ENCODE results near the gene LBP. TPM values are rescaled to one million over a fixed set of nuclear protein-coding genes. Genes with fewer than 3 reads are reported as not detected.

The LBP gene
- total RNA-seq, 1 experiment from 2014 or later = 0.15 TPM

- CTCF ChIA-PET = no interaction called here
- no peak overlapping the region for H3K27ac ChIP-seq (ENCODE audit: low read length)
Measured at GRCh38 chr20:38345643-38346042, 639 bp upstream of the LBP start.

GRCh38 chr20:38346741-38347140 is 459 bp downstream of the LBP start:
- Histone ChIP-seq H3K27me3 (ENCODE audit: control insufficient read depth, insufficient read depth, low read length) (no peaks in the 10 kb centered on the region), H3K9me3 (ENCODE audit: control insufficient read depth, insufficient read depth, low read depth, low read length) (no peaks in the 10 kb centered on the region), H3K36me3 (ENCODE audit: control insufficient read depth, insufficient read depth, low read length) (no peaks in the 10 kb centered on the region), H3K4me1 (ENCODE audit: control insufficient read depth, insufficient read depth, low read length) (no peaks in the 10 kb centered on the region), H3K27ac (ENCODE audit: low read length) (no peak overlapping the region), H3K4me3 (ENCODE audit: low read depth in 2 of 2, low read length in 2 of 2) (no peak overlapping the region)
- ChIA-PET POLR2A (no interaction called here), CTCF (no interaction called here)
- no peak for TF ChIP-seq TCF7L2 (IDR thresholded peaks at IDR 0.05; ENCODE audit: low read depth, low read length)
- no peak for TF ChIP-seq POLR2AphosphoS5 (IDR thresholded peaks at IDR 0.05; ENCODE audit: low read depth, low read length)
- no peak for TF ChIP-seq SIN3A (IDR thresholded peaks at IDR 0.05; ENCODE audit: borderline replicate concordance, insufficient read depth, low read depth, low read length)
- TF ChIP-seq, protein P1, sequence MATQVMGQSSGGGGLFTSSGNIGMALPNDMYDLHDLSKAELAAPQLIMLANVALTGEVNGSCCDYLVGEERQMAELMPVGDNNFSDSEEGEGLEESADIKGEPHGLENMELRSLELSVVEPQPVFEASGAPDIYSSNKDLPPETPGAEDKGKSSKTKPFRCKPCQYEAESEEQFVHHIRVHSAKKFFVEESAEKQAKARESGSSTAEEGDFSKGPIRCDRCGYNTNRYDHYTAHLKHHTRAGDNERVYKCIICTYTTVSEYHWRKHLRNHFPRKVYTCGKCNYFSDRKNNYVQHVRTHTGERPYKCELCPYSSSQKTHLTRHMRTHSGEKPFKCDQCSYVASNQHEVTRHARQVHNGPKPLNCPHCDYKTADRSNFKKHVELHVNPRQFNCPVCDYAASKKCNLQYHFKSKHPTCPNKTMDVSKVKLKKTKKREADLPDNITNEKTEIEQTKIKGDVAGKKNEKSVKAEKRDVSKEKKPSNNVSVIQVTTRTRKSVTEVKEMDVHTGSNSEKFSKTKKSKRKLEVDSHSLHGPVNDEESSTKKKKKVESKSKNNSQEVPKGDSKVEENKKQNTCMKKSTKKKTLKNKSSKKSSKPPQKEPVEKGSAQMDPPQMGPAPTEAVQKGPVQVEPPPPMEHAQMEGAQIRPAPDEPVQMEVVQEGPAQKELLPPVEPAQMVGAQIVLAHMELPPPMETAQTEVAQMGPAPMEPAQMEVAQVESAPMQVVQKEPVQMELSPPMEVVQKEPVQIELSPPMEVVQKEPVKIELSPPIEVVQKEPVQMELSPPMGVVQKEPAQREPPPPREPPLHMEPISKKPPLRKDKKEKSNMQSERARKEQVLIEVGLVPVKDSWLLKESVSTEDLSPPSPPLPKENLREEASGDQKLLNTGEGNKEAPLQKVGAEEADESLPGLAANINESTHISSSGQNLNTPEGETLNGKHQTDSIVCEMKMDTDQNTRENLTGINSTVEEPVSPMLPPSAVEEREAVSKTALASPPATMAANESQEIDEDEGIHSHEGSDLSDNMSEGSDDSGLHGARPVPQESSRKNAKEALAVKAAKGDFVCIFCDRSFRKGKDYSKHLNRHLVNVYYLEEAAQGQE (IDR thresholded peaks at IDR 0.05; ENCODE audit: insufficient read depth in 1 of 2, low read depth in 2 of 2, low read length in 1 of 2) = no peak
- DNase-seq (ENCODE audit: low read depth, low spot score) (no peak), ATAC-seq (no peak)
- in situ Hi-C loops (cut with HindIII; ENCODE audit: low pct_unique_long_range_greater_than_20kb, low sequenced_read_pairs) (no loop called here), intact Hi-C loops (cut with micrococcal nuclease; ENCODE audit: unreplicated experiment) (no loop called here)
- no TSS peak for BruUV-seq (replicated peaks)

More at GRCh38 chr20:38345643-38346042, 639 bp upstream of the LBP start:
- DNase-seq (ENCODE audit: low read depth, low spot score) (no peak), ATAC-seq (no peak)
- H3K4me1 ChIP-seq (ENCODE audit: control insufficient read depth, insufficient read depth, low read length) = no peaks in the 10 kb centered on the region
- no peaks in the 10 kb centered on the region for H3K9me3 ChIP-seq (ENCODE audit: control insufficient read depth, insufficient read depth, low read depth, low read length)
- in situ Hi-C loops (cut with HindIII; ENCODE audit: low pct_unique_long_range_greater_than_20kb, low sequenced_read_pairs) (no loop called here), intact Hi-C loops (cut with micrococcal nuclease; ENCODE audit: unreplicated experiment) (no loop called here)
- BruUV-seq (replicated peaks) = no TSS peak
- POLR2A ChIA-PET = no interaction called here
- H3K36me3 ChIP-seq (ENCODE audit: control insufficient read depth, insufficient read depth, low read length) = no peaks in the 10 kb centered on the region
- H3K4me3 ChIP-seq (ENCODE audit: low read depth in 2 of 2, low read length in 2 of 2) = no peak overlapping the region
- TF ChIP-seq, protein P1 (IDR thresholded peaks at IDR 0.05; ENCODE audit: insufficient read depth in 1 of 2, low read depth in 2 of 2, low read length in 1 of 2) = no peak
- TF ChIP-seq SIN3A (IDR thresholded peaks at IDR 0.05; ENCODE audit: borderline replicate concordance, insufficient read depth, low read depth, low read length) (no peak), TCF7L2 (IDR thresholded peaks at IDR 0.05; ENCODE audit: low read depth, low read length) (no peak), POLR2AphosphoS5 (IDR thresholded peaks at IDR 0.05; ENCODE audit: low read depth, low read length) (no peak)
- TF ChIP-seq, protein P2, sequence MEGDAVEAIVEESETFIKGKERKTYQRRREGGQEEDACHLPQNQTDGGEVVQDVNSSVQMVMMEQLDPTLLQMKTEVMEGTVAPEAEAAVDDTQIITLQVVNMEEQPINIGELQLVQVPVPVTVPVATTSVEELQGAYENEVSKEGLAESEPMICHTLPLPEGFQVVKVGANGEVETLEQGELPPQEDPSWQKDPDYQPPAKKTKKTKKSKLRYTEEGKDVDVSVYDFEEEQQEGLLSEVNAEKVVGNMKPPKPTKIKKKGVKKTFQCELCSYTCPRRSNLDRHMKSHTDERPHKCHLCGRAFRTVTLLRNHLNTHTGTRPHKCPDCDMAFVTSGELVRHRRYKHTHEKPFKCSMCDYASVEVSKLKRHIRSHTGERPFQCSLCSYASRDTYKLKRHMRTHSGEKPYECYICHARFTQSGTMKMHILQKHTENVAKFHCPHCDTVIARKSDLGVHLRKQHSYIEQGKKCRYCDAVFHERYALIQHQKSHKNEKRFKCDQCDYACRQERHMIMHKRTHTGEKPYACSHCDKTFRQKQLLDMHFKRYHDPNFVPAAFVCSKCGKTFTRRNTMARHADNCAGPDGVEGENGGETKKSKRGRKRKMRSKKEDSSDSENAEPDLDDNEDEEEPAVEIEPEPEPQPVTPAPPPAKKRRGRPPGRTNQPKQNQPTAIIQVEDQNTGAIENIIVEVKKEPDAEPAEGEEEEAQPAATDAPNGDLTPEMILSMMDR (IDR thresholded peaks at IDR 0.05) = no peak
- no peaks in the 10 kb centered on the region for H3K27me3 ChIP-seq (ENCODE audit: control insufficient read depth, insufficient read depth, low read length)
